ENCODE results near the gene SUCLA2. TPM values are rescaled to one million over a fixed set of nuclear protein-coding genes. Genes with fewer than 3 reads are reported as not detected.

SUCLA2 gene
- total and polyA plus RNA-seq, 2 of the 8 experiments (the other 6 are each of a cell fraction or from before 2014, with no cell fraction given), result 23.5 to 78.8 TPM

GRCh38 chr13:47901441-47901840 is 99.6 kb downstream of the SUCLA2 start:
- no peak overlapping the region for H4K5ac ChIP-seq (ENCODE audit: insufficient read length, low read depth, low read length)
- H2BK20ac ChIP-seq (ENCODE audit: low read length), result no peak overlapping the region
- no peaks in the 10 kb centered on the region for H3K36me3 ChIP-seq (ENCODE audit: control insufficient read depth in 2 of 4, insufficient read depth in 4 of 4, low read length in 3 of 4)
- no peak overlapping the region for H4K91ac ChIP-seq (replicated peaks; ENCODE audit: insufficient read length, low read length)
- FAIRE-seq (no peak), DNase-seq (ENCODE audit: low read depth in 1 of 2, low spot score in 2 of 2) (no peak)
- 89% methylated on average over 3 of the region's 3 CpGs; no CpG with 5 or more reads in 1 of the 2 experiments for WGBS, 2 experiments (ENCODE audit: extremely low coverage in 1 of 2, insufficient coverage in 1 of 2, insufficient read length in 1 of 2, insufficient replicate concordance in 2 of 2, low coverage in 1 of 2, low lambda C conversion rate in 2 of 2, missing lambda C conversion rate in 1 of 2)
- no peak overlapping the region for H2BK120ac ChIP-seq (replicated peaks; ENCODE audit: low read depth, low read length)
- no peak overlapping the region for H3K4me3 ChIP-seq (ENCODE audit: extremely low read depth in 1 of 4, insufficient read depth in 2 of 4, low read depth in 3 of 4, low read length in 4 of 4)
- no peak for TF ChIP-seq POLR2A (IDR thresholded peaks at IDR 0.05; ENCODE audit: control extremely low read depth in 1 of 2, low read depth in 2 of 2, low read length in 2 of 2)
- no peak for TF ChIP-seq NANOG (IDR thresholded peaks at IDR 0.05; ENCODE audit: insufficient read depth, low read depth, low read length, poor library complexity, severe bottlenecking)
- no peak for TF ChIP-seq POLR2AphosphoS5 (IDR thresholded peaks at IDR 0.05; ENCODE audit: low read depth, low read length)
- TF ChIP-seq, protein P1, sequence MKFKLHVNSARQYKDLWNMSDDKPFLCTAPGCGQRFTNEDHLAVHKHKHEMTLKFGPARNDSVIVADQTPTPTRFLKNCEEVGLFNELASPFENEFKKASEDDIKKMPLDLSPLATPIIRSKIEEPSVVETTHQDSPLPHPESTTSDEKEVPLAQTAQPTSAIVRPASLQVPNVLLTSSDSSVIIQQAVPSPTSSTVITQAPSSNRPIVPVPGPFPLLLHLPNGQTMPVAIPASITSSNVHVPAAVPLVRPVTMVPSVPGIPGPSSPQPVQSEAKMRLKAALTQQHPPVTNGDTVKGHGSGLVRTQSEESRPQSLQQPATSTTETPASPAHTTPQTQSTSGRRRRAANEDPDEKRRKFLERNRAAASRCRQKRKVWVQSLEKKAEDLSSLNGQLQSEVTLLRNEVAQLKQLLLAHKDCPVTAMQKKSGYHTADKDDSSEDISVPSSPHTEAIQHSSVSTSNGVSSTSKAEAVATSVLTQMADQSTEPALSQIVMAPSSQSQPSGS (IDR thresholded peaks at IDR 0.05; ENCODE audit: low read length), result no peak
- no peak for TF ChIP-seq TEAD4 (IDR thresholded peaks at IDR 0.05; ENCODE audit: low read depth, low read length)
- TF ChIP-seq, protein P2, sequence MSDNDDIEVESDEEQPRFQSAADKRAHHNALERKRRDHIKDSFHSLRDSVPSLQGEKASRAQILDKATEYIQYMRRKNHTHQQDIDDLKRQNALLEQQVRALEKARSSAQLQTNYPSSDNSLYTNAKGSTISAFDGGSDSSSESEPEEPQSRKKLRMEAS (IDR thresholded peaks at IDR 0.05), result no peak
- no peak for TF ChIP-seq ZNF274 (IDR thresholded peaks at IDR 0.05; ENCODE audit: borderline replicate concordance, extremely low read depth, low read length)
- TF ChIP-seq CBX5 (IDR thresholded peaks at IDR 0.05; ENCODE audit: low read depth, low read length), result no peak
- no peak for TF ChIP-seq HDAC6 (IDR thresholded peaks at IDR 0.05; ENCODE audit: low read depth, low read length)
- no peak overlapping the region for H3K9ac ChIP-seq (replicated peaks in 1 of 4; ENCODE audit: extremely low read depth in 1 of 4, low read depth in 3 of 4, low read length in 3 of 4)
- ChIA-PET CTCF (ENCODE audit: partially characterized antibody) (no interaction called here), POLR2A (ENCODE audit: partially characterized antibody) (interaction anchor here (0.9 kb wide), 1 partner anchor 13 kb away, joined by 3 read pairs; no protein-coding TSS in a partner anchor)
- no peak overlapping the region for H3K4me2 ChIP-seq (ENCODE audit: insufficient read depth in 1 of 2, low read depth in 2 of 2, low read length in 2 of 2)
- H3K23ac ChIP-seq (ENCODE audit: insufficient read length), result no peak overlapping the region
- H4K8ac ChIP-seq (ENCODE audit: extremely low read depth, insufficient read depth, low read length), result no peak overlapping the region
- no peak overlapping the region for H2AFZ ChIP-seq (ENCODE audit: low read length)
- no peak overlapping the region for H3K14ac ChIP-seq (ENCODE audit: insufficient read length)
- no peak overlapping the region for H3K56ac ChIP-seq (replicated peaks; ENCODE audit: insufficient read length, low read depth, low read length)
- no peak overlapping the region for H2BK12ac ChIP-seq (ENCODE audit: low read depth, low read length)
- H2BK5ac ChIP-seq (ENCODE audit: low read depth, low read length), result no peak overlapping the region
- H3K4ac ChIP-seq (replicated peaks; ENCODE audit: insufficient read length, low read depth, low read length), result no peak overlapping the region
- H3K23me2 ChIP-seq (ENCODE audit: low read depth, low read length), result no peaks in the 10 kb centered on the region
- no peak overlapping the region for H2BK15ac ChIP-seq (ENCODE audit: low read length)
- H3K27me3 ChIP-seq (replicated peaks in 1 of 4; ENCODE audit: control insufficient read depth in 3 of 4, extremely low read depth in 1 of 4, insufficient read depth in 3 of 4, low read length in 3 of 4), result no peaks in the 10 kb centered on the region
- H2AK5ac ChIP-seq (ENCODE audit: low read depth, low read length), result no peak overlapping the region
- H3K79me2 ChIP-seq (ENCODE audit: control insufficient read depth in 1 of 2, insufficient read depth in 2 of 2, low read length in 2 of 2), result no peaks in the 10 kb centered on the region
- H3K27ac ChIP-seq (ENCODE audit: low read depth, low read length), result no peak overlapping the region
- no peak overlapping the region for H3K18ac ChIP-seq (ENCODE audit: extremely low read depth, low read length)
- peaks cover 0 to 4% (median 0%) of the 10 kb centered on the region in 4 experiments; a peak in 1 of 7 replicates for H3K4me1 ChIP-seq (replicated peaks in 1 of 4; ENCODE audit: control insufficient read depth in 3 of 4, insufficient read depth in 4 of 4, low read length in 3 of 4)
- no peaks in the 10 kb centered on the region for H3K9me3 ChIP-seq (ENCODE audit: insufficient read depth in 2 of 2, low read depth in 1 of 2, low read length in 1 of 2)
- H3K79me1 ChIP-seq (ENCODE audit: low read depth, low read length), result no peaks in the 10 kb centered on the region
- H4K20me1 ChIP-seq (replicated peaks in 1 of 2; ENCODE audit: control insufficient read depth in 1 of 2, insufficient read depth in 2 of 2, low read length in 2 of 2), result no peaks in the 10 kb centered on the region
